Breast epithelium (tissue), 4 donors: ENCODE measurements around the gene SLC35F3. TPM values are rescaled to one million over a fixed set of nuclear protein-coding genes. Genes with fewer than 3 reads are reported as not detected.

Experiments
- DNase-seq, 2 donors: peaks; one replicate each; pipeline ENCODE4 v3.0.0-alpha.2; 2019; ENCODE audit warnings: low spot score in 2 of 2
- H3K27ac ChIP-seq, 2 donors: fragments of 200-600 bp; sonication (generic) in 1 of 2; one replicate each; pipeline ENCODE4 v1.5.1; 2016 to 2019; ENCODE audit warnings: mild to moderate bottlenecking in 1 of 2
- H3K27me3 ChIP-seq, 2 donors: fragments of 200-600 bp; sonication (generic) in 1 of 2; one replicate each; pipeline versions ENCODE4 v1.5.1 to v1.6.0; 2017 to 2019; ENCODE audit warnings: control low read depth in 1 of 2, mild to moderate bottlenecking in 1 of 2
- H3K36me3 ChIP-seq: fragments of 200-600 bp; one replicate; pipeline ENCODE4 v1.5.1; 2019
- H3K4me1 ChIP-seq, 2 donors: fragments of 200-600 bp; sonication (generic); one replicate each; pipeline ENCODE4 v1.5.1; 2016 to 2019; ENCODE audit warnings: control low read depth in 1 of 2
- H3K4me3 ChIP-seq, 3 donors: fragments of 200-600 bp; sonication (generic); 1 replicate in 2 of 3; 2 replicates in 1 of 3; pipeline ENCODE4 v1.5.1; 2016 to 2019; ENCODE audit warnings: mild to moderate bottlenecking in 3 of 3, moderate library complexity in 2 of 3
- H3K9me3 ChIP-seq, 2 donors: fragments of 200-600 bp; sonication (generic) in 1 of 2; one replicate each; pipeline ENCODE4 v1.5.1; 2016 to 2019; ENCODE audit warnings: control low read depth in 1 of 2
- CTCF ChIP-seq, 3 donors: fragments of 450-650 bp; IDR thresholded peaks; one replicate each; pipeline ENCODE4 v1.5.1; 2016 to 2017; ENCODE audit warnings: antibody characterized with exemption in 3 of 3, mild to moderate bottlenecking in 3 of 3, moderate library complexity in 3 of 3
- POLR2A ChIP-seq: fragments of 450-650 bp; IDR thresholded peaks from one replicate; pipeline ENCODE4 v1.6.1; 2016; ENCODE audit warnings: antibody characterized with exemption, mild to moderate bottlenecking, moderate library complexity
- POLR2AphosphoS5 ChIP-seq, 3 donors: sonication (generic); formaldehyde crosslinking; IDR thresholded peaks; one replicate each; pipeline ENCODE4 v1.6.1; 2017; ENCODE audit warnings: antibody characterized with exemption in 3 of 3
- intact Hi-C: fragments of 100-400 bp; cut with DNase I; formaldehyde crosslinking; loops from one replicate; pipeline ENCODE4 v1.15.1; 2023; ENCODE audit warnings: low total_unique reads
- total RNA-seq, 3 donors: library from RNA; depleted of rRNA; stranded (reverse); fragments of >200 nt; gene quantifications; one replicate each; pipeline ENCODE4 v1.1.0, GENCODE V29; 2016

Gene SLC35F3
- total RNA-seq, 3 donors from 2014 or later, result 8.8 to 13.0 TPM; not detected in 1

- Histone ChIP-seq H3K36me3 (no peaks in the 10 kb centered on the region), H3K27me3 (no peaks in the 10 kb centered on the region), H3K4me1 (no peaks in the 10 kb centered on the region), H3K4me3 (no peak overlapping the region), H3K9me3 (no peaks in the 10 kb centered on the region), H3K27ac (no peak overlapping the region)
- no peak for DNase-seq
- intact Hi-C loops, result no loop called here
- TF ChIP-seq POLR2A (no peak), CTCF (IDR thresholded peaks at IDR 0.05) (no peak), POLR2AphosphoS5 (IDR thresholded peaks at IDR 0.05) (no peak)
These were observed 365.6 kb downstream of the SLC35F3 start for GRCh38 chr1:234270093-234270492.

- no peak overlapping the region for H3K4me3 ChIP-seq
- H3K9me3 ChIP-seq, result no peaks in the 10 kb centered on the region
- no peaks in the 10 kb centered on the region for H3K4me1 ChIP-seq
- intact Hi-C loops, result no loop called here
- no peaks in the 10 kb centered on the region for H3K27me3 ChIP-seq
- no peak for DNase-seq
- H3K27ac ChIP-seq, result no peak overlapping the region
- no peak for TF ChIP-seq POLR2A
- TF ChIP-seq POLR2AphosphoS5 (IDR thresholded peaks at IDR 0.05), result no peak
- no peak for TF ChIP-seq CTCF (IDR thresholded peaks at IDR 0.05)
- no peaks in the 10 kb centered on the region for H3K36me3 ChIP-seq
These were observed 366.2 kb downstream of the SLC35F3 start for GRCh38 chr1:234270581-234271242.

- intact Hi-C loops, result no loop called here
- DNase-seq, result no peak
- TF ChIP-seq POLR2A, result no peak
- TF ChIP-seq CTCF (IDR thresholded peaks at IDR 0.05), result no peak
- TF ChIP-seq POLR2AphosphoS5 (IDR thresholded peaks at IDR 0.05), result no peak
- H3K27ac ChIP-seq, result no peak overlapping the region
- H3K9me3 ChIP-seq, result no peaks in the 10 kb centered on the region
- no peaks in the 10 kb centered on the region for H3K27me3 ChIP-seq
- H3K4me1 ChIP-seq, result no peaks in the 10 kb centered on the region
- H3K36me3 ChIP-seq, result no peaks in the 10 kb centered on the region
- no peak overlapping the region for H3K4me3 ChIP-seq
These were observed 366.7 kb downstream of the SLC35F3 start for GRCh38 chr1:234271243-234271606.

GRCh38 chr1:234272656-234273312 lies 368.3 kb downstream of the SLC35F3 start:
- no peak for DNase-seq
- TF ChIP-seq POLR2A (no peak), CTCF (IDR thresholded peaks at IDR 0.05) (no peak), POLR2AphosphoS5 (IDR thresholded peaks at IDR 0.05) (no peak)
- intact Hi-C loops, result no loop called here

GRCh38 chr1:234273981-234274380 lies 369.5 kb downstream of the SLC35F3 start:
- intact Hi-C loops, result no loop called here
- H3K36me3 ChIP-seq, result no peaks in the 10 kb centered on the region
- no peaks in the 10 kb centered on the region for H3K9me3 ChIP-seq
- TF ChIP-seq POLR2A, result no peak
- TF ChIP-seq POLR2AphosphoS5 (IDR thresholded peaks at IDR 0.05), result no peak
- TF ChIP-seq CTCF (IDR thresholded peaks at IDR 0.05), result no peak
- no peak overlapping the region for H3K27ac ChIP-seq
- DNase-seq, result no peak
- no peaks in the 10 kb centered on the region for H3K4me1 ChIP-seq
- no peak overlapping the region for H3K4me3 ChIP-seq
- no peaks in the 10 kb centered on the region for H3K27me3 ChIP-seq

More at GRCh38 chr1:234272656-234273312, 368.3 kb downstream of the SLC35F3 start:
- no peak overlapping the region for H3K27ac ChIP-seq
- no peak overlapping the region for H3K4me3 ChIP-seq
- H3K4me1 ChIP-seq, result no peaks in the 10 kb centered on the region
- no peaks in the 10 kb centered on the region for H3K27me3 ChIP-seq
- no peaks in the 10 kb centered on the region for H3K36me3 ChIP-seq
- no peaks in the 10 kb centered on the region for H3K9me3 ChIP-seq
